Smooth muscle cell (in vitro differentiated cells): ENCODE data around the gene FAM53A. TPM values are rescaled to one million over a fixed set of nuclear protein-coding genes. Genes with fewer than 3 reads are reported as not detected.

Experiments
- DNase-seq: peaks from one replicate; lab custom pipeline; 2025; ENCODE audit not compliant: unreplicated experiment; lab: John Stamatoyannopoulos, UW
- H2AFZ ChIP-seq: fragments of 200-600 bp; sonication (generic); 2 replicates; pipeline ENCODE4 v1.6.0; 2016; ENCODE audit warnings: antibody characterized with exemption, low read depth, mild to moderate bottlenecking
- H3F3A ChIP-seq: fragments of 200-600 bp; sonication (generic); 2 replicates; pipeline ENCODE4 v1.6.0; 2017; ENCODE audit warnings: antibody characterized with exemption, low read depth
- H3K27ac ChIP-seq: fragments of 200-600 bp; sonication (generic); 2 replicates; pipeline ENCODE4 v1.5.1; 2016; ENCODE audit warnings: low read depth, mild to moderate bottlenecking
- H3K27me3 ChIP-seq: fragments of 200-600 bp; sonication (generic); 2 replicates; pipeline ENCODE4 v1.6.1; 2016; ENCODE audit warnings: low read depth, mild to moderate bottlenecking
- H3K36me3 ChIP-seq: fragments of 200-600 bp; sonication (generic); 2 replicates; pipeline ENCODE4 v1.5.1; 2016; ENCODE audit warnings: low read depth
- H3K4me1 ChIP-seq: fragments of 200-600 bp; sonication (generic); 2 replicates; pipeline ENCODE4 v1.5.1; 2016; ENCODE audit warnings: low read depth
- H3K4me2 ChIP-seq: fragments of 200-600 bp; sonication (generic); 2 replicates; pipeline ENCODE4 v1.6.0; 2016; ENCODE audit warnings: mild to moderate bottlenecking
- H3K4me3 ChIP-seq: fragments of 200-600 bp; sonication (generic); 2 replicates; pipeline ENCODE4 v1.5.1; 2016; ENCODE audit warnings: mild to moderate bottlenecking
- H3K79me2 ChIP-seq: fragments of 200-600 bp; sonication (generic); 2 replicates; pipeline ENCODE4 v1.6.0; 2016; ENCODE audit warnings: low read depth, mild to moderate bottlenecking
- H3K9ac ChIP-seq: fragments of 200-600 bp; sonication (generic); 2 replicates; pipeline ENCODE4 v1.6.0; 2016; ENCODE audit warnings: low read depth
- H3K9me3 ChIP-seq: fragments of 200-600 bp; sonication (generic); replicated peaks from 2 replicates; pipeline ENCODE4 v1.5.1; 2016; ENCODE audit warnings: low read depth
- H4K20me1 ChIP-seq: fragments of 200-600 bp; sonication (generic); 2 replicates; pipeline ENCODE4 v1.6.0; 2016; ENCODE audit warnings: low read depth
- CTCF ChIP-seq: fragments of 200-600 bp; sonication (generic); IDR thresholded peaks from 2 replicates; pipeline ENCODE4 v1.5.1; 2017; ENCODE audit warnings: borderline replicate concordance, mild to moderate bottlenecking, antibody characterized with exemption; ENCODE audit not compliant: insufficient read depth, poor library complexity, severe bottlenecking
- WGBS: methylation state at CpG from one replicate; pipeline ENCODE4 v1.1.7; 2016; ENCODE audit warnings: low lambda C conversion rate; 5-methylcytosine and 5-hydroxymethylcytosine counted together
- polyA plus RNA-seq: library from polyadenylated mRNA; unstranded; fragments of >200 nt; fragmentation: Nextera tagmentation; extraction: Ambion mirVana; gene quantifications from 2 replicates; pipeline ENCODE4 v1.2.1, GENCODE V29; 2016
- total RNA-seq: library from RNA; depleted of rRNA; stranded (reverse); fragments of >200 nt; gene quantifications from 2 replicates; pipeline ENCODE4 v1.2.3, GENCODE V29; 2014

The FAM53A gene
- total and polyA plus RNA-seq, 2 experiments from 2014 or later: 0.70 TPM; not detected in 1

DNA sequence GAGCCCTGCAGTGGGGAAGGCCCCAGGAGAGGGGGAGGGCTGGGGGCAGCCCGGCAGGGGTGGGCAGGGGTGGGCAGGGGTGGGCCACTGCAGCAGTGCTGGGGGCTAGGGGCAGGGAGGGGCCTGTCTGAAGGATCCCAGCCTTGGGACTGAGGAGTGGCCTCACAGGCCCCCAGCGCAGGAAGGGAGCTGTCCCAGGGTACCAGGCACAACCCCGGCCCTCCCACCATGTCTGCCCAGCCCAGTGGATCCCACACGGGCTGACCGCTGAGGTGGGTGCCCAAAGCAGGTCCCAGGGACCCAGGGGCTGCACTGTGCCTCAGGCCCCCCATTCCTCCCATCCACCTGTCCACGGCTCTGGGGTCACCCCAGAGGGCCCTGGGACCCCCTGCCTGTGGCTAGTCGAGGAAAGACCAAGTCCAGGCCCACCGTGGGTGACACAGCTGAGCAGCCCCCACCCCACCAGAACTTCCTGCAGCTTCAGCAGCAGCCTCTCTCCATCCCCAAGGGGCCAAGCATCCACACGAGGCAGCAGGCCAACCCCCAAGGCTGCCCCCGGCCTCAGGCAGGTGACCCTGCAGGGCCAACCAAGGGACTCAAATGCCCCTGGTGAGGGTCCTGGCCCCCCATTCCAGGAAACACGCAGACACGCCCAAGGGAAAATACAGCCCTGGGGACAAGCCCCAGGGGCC is 46.4 kb downstream of the FAM53A start:
- no peak overlapping the region for H3K4me3 ChIP-seq
- H3K4me1 ChIP-seq: no peaks in the 10 kb centered on the region
- H3K9me3 ChIP-seq: no peaks in the 10 kb centered on the region
- no peak overlapping the region for H3K27ac ChIP-seq
- H3K36me3 ChIP-seq: no peaks in the 10 kb centered on the region
- no peak overlapping the region for H2AFZ ChIP-seq
- no peaks in the 10 kb centered on the region for H4K20me1 ChIP-seq
- H3F3A ChIP-seq: no peaks in the 10 kb centered on the region
- DNase-seq: no peak
- no peak overlapping the region for H3K4me2 ChIP-seq
- H3K9ac ChIP-seq: no peak overlapping the region
- TF ChIP-seq CTCF: no peak
- H3K79me2 ChIP-seq: no peaks in the 10 kb centered on the region
- 86% methylated on average over 9 of the region's 12 CpGs for WGBS
- H3K27me3 ChIP-seq: no peaks in the 10 kb centered on the region

DNA sequence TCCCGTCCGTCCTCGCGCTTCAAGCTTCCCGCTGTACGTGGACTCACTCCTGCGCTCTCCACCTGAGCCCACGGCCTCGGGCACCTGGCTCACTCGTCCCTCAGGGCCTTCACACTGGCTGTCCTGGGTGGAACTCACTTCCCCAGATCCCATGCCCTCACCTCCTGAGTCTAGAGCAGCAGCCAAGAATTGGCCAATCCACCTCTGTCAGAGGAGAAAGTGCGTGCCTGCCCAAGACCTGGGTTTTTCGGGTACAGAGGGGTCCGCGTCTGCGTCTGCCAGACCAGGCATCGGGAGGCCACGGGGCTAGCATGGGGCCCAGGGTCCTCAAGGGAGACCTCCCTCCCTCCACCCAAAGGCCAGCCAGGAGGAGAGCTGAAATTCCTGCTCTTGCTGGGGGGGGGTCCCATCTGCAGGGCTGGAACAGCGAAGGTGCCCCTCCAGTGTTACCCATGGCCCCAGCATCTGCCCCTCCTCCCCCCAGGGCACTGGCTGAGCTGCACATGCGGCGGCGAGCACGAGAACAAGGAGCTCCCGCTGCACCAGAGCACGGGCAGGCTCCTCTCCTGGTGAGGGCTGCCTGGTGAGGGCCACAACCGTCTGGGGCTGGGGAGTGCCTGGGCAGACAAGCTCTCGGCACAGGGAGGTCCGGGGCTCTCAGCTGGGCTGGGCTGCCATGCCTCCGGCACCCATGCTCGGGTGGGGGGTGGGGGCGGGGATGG is 47.5 kb downstream of the FAM53A start:
- Histone ChIP-seq H3K27me3 (no peaks in the 10 kb centered on the region), H2AFZ (no peak overlapping the region), H4K20me1 (no peaks in the 10 kb centered on the region), H3K4me3 (no peak overlapping the region), H3F3A (no peaks in the 10 kb centered on the region), H3K9me3 (no peaks in the 10 kb centered on the region), H3K27ac (no peak overlapping the region), H3K4me1 (no peaks in the 10 kb centered on the region), H3K36me3 (no peaks in the 10 kb centered on the region), H3K79me2 (no peaks in the 10 kb centered on the region), H3K4me2 (no peak overlapping the region), H3K9ac (no peak overlapping the region)
- WGBS: 94% methylated on average over 27 of the region's 30 CpGs
- no peak for DNase-seq
- TF ChIP-seq CTCF: no peak

GRCh38 chr4:1635464-1635863 is 48.6 kb downstream of the FAM53A start:
- 91% methylated on average over 7 of the region's 7 CpGs for WGBS
- no peak for DNase-seq
- Histone ChIP-seq H3K36me3 (no peaks in the 10 kb centered on the region), H4K20me1 (no peaks in the 10 kb centered on the region), H3F3A (no peaks in the 10 kb centered on the region), H3K79me2 (no peaks in the 10 kb centered on the region), H3K9ac (no peak overlapping the region), H3K4me2 (no peak overlapping the region), H3K27ac (no peak overlapping the region), H3K27me3 (no peaks in the 10 kb centered on the region), H2AFZ (no peak overlapping the region), H3K4me1 (no peaks in the 10 kb centered on the region), H3K4me3 (no peak overlapping the region), H3K9me3 (no peaks in the 10 kb centered on the region)
- no peak for TF ChIP-seq CTCF

DNA sequence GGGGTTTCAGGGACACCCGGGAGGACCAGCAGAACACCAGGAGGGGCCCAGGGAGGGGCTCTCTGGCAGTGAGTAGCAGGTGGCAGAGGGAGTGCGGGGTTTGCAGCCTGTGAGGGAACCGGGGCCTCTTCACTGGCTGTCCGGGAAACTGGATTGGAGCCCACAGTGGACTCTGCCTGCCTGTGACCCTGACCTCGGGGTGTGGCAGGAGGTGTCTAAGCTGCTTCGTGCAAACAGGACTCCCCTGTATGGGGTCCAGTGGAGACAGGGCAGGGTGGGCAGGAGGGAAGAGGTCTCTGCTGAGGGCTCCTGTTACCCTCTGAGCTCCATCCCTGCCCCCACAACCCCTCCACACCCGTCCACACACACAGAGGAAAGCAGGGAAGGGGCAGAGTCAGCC is 50.1 kb downstream of the FAM53A start:
- no peak overlapping the region for H3K4me3 ChIP-seq
- TF ChIP-seq CTCF: no peak
- no peaks in the 10 kb centered on the region for H3K27me3 ChIP-seq

More for the DNA sequence above, 50.1 kb downstream of the FAM53A start:
- H3K4me2 ChIP-seq: no peak overlapping the region
- no peaks in the 10 kb centered on the region for H4K20me1 ChIP-seq
- H3K79me2 ChIP-seq: no peaks in the 10 kb centered on the region
- H3K4me1 ChIP-seq: no peaks in the 10 kb centered on the region
- no peak overlapping the region for H3K27ac ChIP-seq
- DNase-seq: no peak
- no peak overlapping the region for H2AFZ ChIP-seq
- H3K9ac ChIP-seq: no peak overlapping the region
- H3K9me3 ChIP-seq: no peaks in the 10 kb centered on the region
- 78% methylated on average over 5 of the region's 7 CpGs for WGBS
- no peaks in the 10 kb centered on the region for H3F3A ChIP-seq
- H3K36me3 ChIP-seq: no peaks in the 10 kb centered on the region
